MM.1S (cell line): ENCODE data around the gene H1-8.

Experiments used
- DNase-seq: peaks from one replicate; pipeline ENCODE4 v3.0.0-alpha.2; 2015
- H2AFZ ChIP-seq: fragments of 300-600 bp; sonication (generic); 2 replicates; pipeline ENCODE4 v1.6.0; 2016; ENCODE audit warnings: antibody characterized with exemption, low read length
- H3F3A ChIP-seq: fragments of 300-600 bp; sonication (generic); 2 replicates; pipeline ENCODE4 v1.6.1; 2016; ENCODE audit warnings: mild to moderate bottlenecking, antibody characterized with exemption, low read length, moderate library complexity, mixed read lengths; ENCODE audit not compliant: insufficient read depth
- H3K27ac ChIP-seq: fragments of 300-600 bp; sonication (generic); 2 replicates; pipeline ENCODE4 v1.5.1; 2016; ENCODE audit warnings: mild to moderate bottlenecking, low read length
- H3K27me3 ChIP-seq: fragments of 300-600 bp; sonication (generic); replicated peaks from 2 replicates; pipeline ENCODE4 v1.6.0; 2016; ENCODE audit warnings: low read length; ENCODE audit not compliant: insufficient read depth
- H3K36me3 ChIP-seq: fragments of 300-600 bp; sonication (generic); replicated peaks from 2 replicates; pipeline ENCODE4 v1.6.1; 2016; ENCODE audit warnings: mild to moderate bottlenecking, low read length, mixed read lengths; ENCODE audit not compliant: insufficient read depth
- H3K4me1 ChIP-seq: fragments of 300-600 bp; sonication (generic); 2 replicates; pipeline ENCODE4 v1.6.1; 2016; ENCODE audit warnings: low read length, mixed read lengths
- H3K4me2 ChIP-seq: fragments of 300-600 bp; sonication (generic); 2 replicates; pipeline ENCODE4 v1.6.0; 2016; ENCODE audit warnings: low read depth, low read length
- H3K4me3 ChIP-seq: fragments of 300-600 bp; sonication (generic); 2 replicates; pipeline ENCODE4 v1.5.1; 2016; ENCODE audit warnings: low read length, mixed read lengths
- H3K79me2 ChIP-seq: fragments of 300-600 bp; sonication (generic); 2 replicates; pipeline ENCODE4 v1.6.1; 2016; ENCODE audit warnings: mixed run types, low read length, mixed read lengths
- H3K9ac ChIP-seq: fragments of 300-600 bp; sonication (generic); 2 replicates; pipeline ENCODE4 v1.6.1; 2016; ENCODE audit warnings: low read length, mixed read lengths
- H3K9me2 ChIP-seq: fragments of 300-600 bp; sonication (generic); replicated peaks from 2 replicates; pipeline ENCODE4 v1.6.1; 2016; ENCODE audit warnings: mild to moderate bottlenecking, low read length, mixed read lengths; ENCODE audit not compliant: insufficient read depth
- H3K9me3 ChIP-seq: fragments of 300-600 bp; sonication (generic); replicated peaks from 2 replicates; pipeline ENCODE4 v1.6.1; 2016; ENCODE audit warnings: mild to moderate bottlenecking, low read length, mixed read lengths; ENCODE audit not compliant: insufficient read depth
- H4K20me1 ChIP-seq: fragments of 300-600 bp; sonication (generic); 2 replicates; pipeline ENCODE4 v1.6.1; 2016; ENCODE audit warnings: mild to moderate bottlenecking, low read length, moderate library complexity, mixed read lengths; ENCODE audit not compliant: insufficient read depth
- EZH2 ChIP-seq: fragments of 300-600 bp; sonication (generic); optimal IDR thresholded peaks from 2 replicates; pipeline ENCODE3; 2017; ENCODE audit warnings: low read depth, mild to moderate bottlenecking, antibody characterized with exemption, low read length, mixed read lengths
- EZH2phosphoT487 ChIP-seq: fragments of 300-600 bp; sonication (generic); IDR thresholded peaks from 2 replicates; pipeline ENCODE4 v1.6.1; 2018; ENCODE audit warnings: antibody characterized with exemption, low read length
- TF ChIP-seq, protein P1 (sequence below): fragments of 300-600 bp; sonication (generic); IDR thresholded peaks from 2 replicates; pipeline ENCODE4 v1.5.1; 2016; ENCODE audit warnings: antibody characterized with exemption, low read length, mixed read lengths

H1-8 gene

DNA sequence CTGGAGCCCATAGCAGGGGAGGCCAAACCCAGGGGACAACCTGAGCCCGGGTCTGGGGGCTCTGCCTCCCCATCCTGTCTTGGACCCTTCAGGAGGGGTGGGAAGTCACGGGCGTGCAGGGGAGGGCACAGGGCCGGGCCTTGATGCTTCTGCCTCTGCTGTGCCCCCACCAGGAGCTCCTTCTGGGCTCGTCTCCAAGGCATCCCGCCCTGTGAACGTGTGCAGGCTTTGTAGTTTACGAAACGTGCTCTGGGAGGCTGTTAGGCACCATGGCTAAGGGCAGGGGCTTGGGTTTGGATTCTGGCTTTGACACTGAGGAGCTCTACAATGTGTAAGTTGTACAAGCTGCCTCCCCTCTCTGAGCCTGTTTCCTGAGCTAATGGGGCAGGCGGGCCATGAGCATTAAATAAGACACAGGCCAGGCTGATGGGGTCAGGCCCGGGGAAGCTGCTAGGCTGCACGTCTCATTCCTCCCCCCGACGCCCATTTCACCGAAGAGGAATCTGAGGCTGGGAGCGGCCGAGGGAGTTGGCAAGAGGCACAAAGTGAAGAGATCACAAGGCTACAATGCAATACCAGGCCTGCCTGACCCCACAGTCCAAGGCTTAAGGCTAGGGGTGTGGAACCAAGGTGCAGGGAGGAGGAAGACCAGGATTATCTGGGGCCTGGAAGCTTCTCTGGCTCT lies 43.9 kb downstream of the H1-8 start:
- H3K9me3 ChIP-seq, result no peaks in the 10 kb centered on the region
- no peaks in the 10 kb centered on the region for H3K27me3 ChIP-seq
- no peak for DNase-seq
- H3K36me3 ChIP-seq, result no peaks in the 10 kb centered on the region
- H3K79me2 ChIP-seq, result no peaks in the 10 kb centered on the region
- H3K4me2 ChIP-seq, result no peak overlapping the region
- H4K20me1 ChIP-seq, result no peaks in the 10 kb centered on the region
- H3K4me3 ChIP-seq, result no peak overlapping the region
- H2AFZ ChIP-seq, result no peak overlapping the region
- no peak overlapping the region for H3K9ac ChIP-seq
- no peak for TF ChIP-seq EZH2phosphoT487
- TF ChIP-seq, protein P1, sequence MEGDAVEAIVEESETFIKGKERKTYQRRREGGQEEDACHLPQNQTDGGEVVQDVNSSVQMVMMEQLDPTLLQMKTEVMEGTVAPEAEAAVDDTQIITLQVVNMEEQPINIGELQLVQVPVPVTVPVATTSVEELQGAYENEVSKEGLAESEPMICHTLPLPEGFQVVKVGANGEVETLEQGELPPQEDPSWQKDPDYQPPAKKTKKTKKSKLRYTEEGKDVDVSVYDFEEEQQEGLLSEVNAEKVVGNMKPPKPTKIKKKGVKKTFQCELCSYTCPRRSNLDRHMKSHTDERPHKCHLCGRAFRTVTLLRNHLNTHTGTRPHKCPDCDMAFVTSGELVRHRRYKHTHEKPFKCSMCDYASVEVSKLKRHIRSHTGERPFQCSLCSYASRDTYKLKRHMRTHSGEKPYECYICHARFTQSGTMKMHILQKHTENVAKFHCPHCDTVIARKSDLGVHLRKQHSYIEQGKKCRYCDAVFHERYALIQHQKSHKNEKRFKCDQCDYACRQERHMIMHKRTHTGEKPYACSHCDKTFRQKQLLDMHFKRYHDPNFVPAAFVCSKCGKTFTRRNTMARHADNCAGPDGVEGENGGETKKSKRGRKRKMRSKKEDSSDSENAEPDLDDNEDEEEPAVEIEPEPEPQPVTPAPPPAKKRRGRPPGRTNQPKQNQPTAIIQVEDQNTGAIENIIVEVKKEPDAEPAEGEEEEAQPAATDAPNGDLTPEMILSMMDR, result no peak
- TF ChIP-seq EZH2, result no peak
- H3K9me2 ChIP-seq, result no peaks in the 10 kb centered on the region
- no peaks in the 10 kb centered on the region for H3F3A ChIP-seq
- H3K4me1 ChIP-seq, result no peaks in the 10 kb centered on the region
- H3K27ac ChIP-seq, result no peak overlapping the region

DNA sequence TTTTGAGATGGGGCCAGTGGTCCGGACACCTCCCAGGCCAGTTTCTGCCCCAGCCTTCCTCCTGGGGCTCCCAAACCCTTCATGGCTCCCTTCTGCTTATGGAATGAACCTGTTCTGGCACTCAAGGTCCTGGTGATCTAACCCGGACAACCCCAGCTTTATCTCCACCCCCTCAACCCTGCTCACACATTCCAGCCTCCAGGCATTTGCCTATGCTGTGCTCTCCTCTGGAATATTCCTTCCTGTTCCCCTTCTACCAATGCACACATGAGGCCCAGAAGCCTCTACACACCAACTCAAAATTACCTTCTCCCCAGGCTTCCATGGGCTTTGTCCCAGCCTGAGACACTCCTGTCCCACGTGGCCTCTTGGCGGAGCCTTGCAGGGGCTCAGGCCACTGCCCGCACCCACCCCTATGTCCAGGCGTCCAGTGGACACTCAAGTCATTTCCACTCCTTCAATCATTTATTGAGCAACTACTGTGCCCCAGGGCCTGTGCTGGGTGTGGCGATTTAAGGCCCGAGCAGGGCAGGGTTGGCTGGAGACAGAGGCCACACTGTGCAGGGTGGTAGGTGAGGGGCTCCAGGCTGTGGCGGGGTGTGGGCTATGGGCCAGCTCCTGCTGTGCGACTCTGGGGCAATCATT lies 44.7 kb downstream of the H1-8 start:
- no peaks in the 10 kb centered on the region for H3K27me3 ChIP-seq
- H3K79me2 ChIP-seq, result no peaks in the 10 kb centered on the region
- no peaks in the 10 kb centered on the region for H3K9me2 ChIP-seq
- no peaks in the 10 kb centered on the region for H3K9me3 ChIP-seq
- H4K20me1 ChIP-seq, result no peaks in the 10 kb centered on the region
- no peaks in the 10 kb centered on the region for H3F3A ChIP-seq
- no peaks in the 10 kb centered on the region for H3K4me1 ChIP-seq
- no peak overlapping the region for H3K4me2 ChIP-seq
- TF ChIP-seq, protein P1, result no peak
- no peak for TF ChIP-seq EZH2phosphoT487
- TF ChIP-seq EZH2, result no peak
- H2AFZ ChIP-seq, result no peak overlapping the region
- H3K9ac ChIP-seq, result no peak overlapping the region
- H3K36me3 ChIP-seq, result no peaks in the 10 kb centered on the region
- no peak overlapping the region for H3K4me3 ChIP-seq
- no peak for DNase-seq
- no peak overlapping the region for H3K27ac ChIP-seq

DNA sequence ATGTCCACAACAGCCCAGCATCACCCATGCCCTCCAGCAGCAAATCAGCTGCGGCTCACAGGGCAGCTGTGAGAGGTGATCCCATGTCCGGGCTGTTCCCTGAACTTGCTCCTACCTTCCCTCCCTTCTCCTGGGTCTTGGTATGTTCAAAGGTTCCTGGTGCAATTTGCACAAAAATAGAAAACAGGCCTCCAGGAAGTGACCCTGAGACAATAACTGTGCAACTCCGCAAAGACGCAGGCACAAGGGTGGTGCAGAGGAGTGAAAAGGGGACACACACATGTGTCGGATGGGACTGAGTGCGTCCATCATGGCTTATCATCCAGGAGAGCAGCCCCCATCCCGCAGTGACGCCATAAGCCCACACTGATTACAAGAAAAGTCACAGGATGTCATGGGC lies 47.2 kb downstream of the H1-8 start:
- TF ChIP-seq, protein P1, result no peak
- TF ChIP-seq EZH2 (no peak), EZH2phosphoT487 (no peak)
- no peaks in the 10 kb centered on the region for H3K79me2 ChIP-seq
- no peaks in the 10 kb centered on the region for H3K9me2 ChIP-seq
- H2AFZ ChIP-seq, result no peak overlapping the region
- H3K9me3 ChIP-seq, result no peaks in the 10 kb centered on the region
- no peak overlapping the region for H3K4me3 ChIP-seq
- no peak for DNase-seq
- H3F3A ChIP-seq, result no peaks in the 10 kb centered on the region
- no peaks in the 10 kb centered on the region for H3K27me3 ChIP-seq
- H4K20me1 ChIP-seq, result no peaks in the 10 kb centered on the region
- no peaks in the 10 kb centered on the region; the same call in 1 of the 2 replicates for H3K4me1 ChIP-seq
- H3K4me2 ChIP-seq, result no peak overlapping the region
- H3K27ac ChIP-seq, result no peak overlapping the region
- H3K36me3 ChIP-seq, result no peaks in the 10 kb centered on the region
- no peak overlapping the region for H3K9ac ChIP-seq
